ENCODE measurements around the gene EFNB2.

The EFNB2 gene

DNA sequence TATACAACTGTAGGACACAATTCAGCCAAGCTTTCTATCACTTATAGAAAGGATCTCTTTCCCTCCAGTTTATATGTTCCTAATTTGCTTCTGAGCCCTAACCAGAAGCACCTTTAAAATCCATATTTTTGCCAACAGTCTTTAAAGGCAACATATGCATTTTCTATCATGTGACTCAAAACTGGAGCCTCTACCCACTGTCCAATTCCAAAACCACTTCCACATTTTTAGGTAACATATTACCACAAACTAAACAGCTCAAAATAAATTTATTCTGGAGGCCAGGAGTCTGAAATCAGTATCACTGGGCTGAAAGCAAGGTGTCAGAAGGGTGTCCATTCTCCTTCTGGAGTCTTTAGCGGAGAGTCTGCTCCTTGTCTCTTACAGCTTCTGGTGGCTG, 15.9 kb upstream of the EFNB2 start:
- Histone ChIP-seq H3K9me3 (ENCODE audit: control insufficient read depth, insufficient read depth, low read depth, low read length) (no peaks in the 10 kb centered on the region), H3K27ac (ENCODE audit: extremely low read depth, low read depth, low read length) (no peak overlapping the region), H3K4me3 (ENCODE audit: low read depth, low read length) (no peak overlapping the region), H3K4me1 (ENCODE audit: control insufficient read depth, insufficient read depth, low read length) (no peaks in the 10 kb centered on the region), H3K36me3 (ENCODE audit: control insufficient read depth in 2 of 2, insufficient read depth in 1 of 2, low read length in 2 of 2) (peaks cover 28 to 77% of the 10 kb centered on the region in 2 experiments)
- no peak for TF ChIP-seq ZNF621 (tag by site-specific recombination; IDR thresholded peaks at IDR 0.05)
- TF ChIP-seq ZNF777 (tag by site-specific recombination; IDR thresholded peaks at IDR 0.05; ENCODE audit: borderline replicate concordance): no peak
- TF ChIP-seq ZNF549 (tag by site-specific recombination; IDR thresholded peaks at IDR 0.05): no peak
- TF ChIP-seq ZNF146 (tag by site-specific recombination; IDR thresholded peaks at IDR 0.05): no peak
- TF ChIP-seq SETDB1 (IDR thresholded peaks at IDR 0.05; ENCODE audit: insufficient read length, low read length): no peak
- no peak for TF ChIP-seq ZNF335 (tag by site-specific recombination; conservative IDR thresholded peaks at IDR 0.05)
- TF ChIP-seq ZNF354C (tag by site-specific recombination; IDR thresholded peaks at IDR 0.05; ENCODE audit: borderline replicate concordance, low read depth): no peak
- TF ChIP-seq OVOL3 (tag by site-specific recombination; IDR thresholded peaks at IDR 0.05): no peak
- no peak for TF ChIP-seq ZXDB (tag by site-specific recombination; IDR thresholded peaks at IDR 0.05)
- TF ChIP-seq ZEB2 (tag by site-specific recombination; IDR thresholded peaks at IDR 0.05): no peak
- TF ChIP-seq, protein P1, sequence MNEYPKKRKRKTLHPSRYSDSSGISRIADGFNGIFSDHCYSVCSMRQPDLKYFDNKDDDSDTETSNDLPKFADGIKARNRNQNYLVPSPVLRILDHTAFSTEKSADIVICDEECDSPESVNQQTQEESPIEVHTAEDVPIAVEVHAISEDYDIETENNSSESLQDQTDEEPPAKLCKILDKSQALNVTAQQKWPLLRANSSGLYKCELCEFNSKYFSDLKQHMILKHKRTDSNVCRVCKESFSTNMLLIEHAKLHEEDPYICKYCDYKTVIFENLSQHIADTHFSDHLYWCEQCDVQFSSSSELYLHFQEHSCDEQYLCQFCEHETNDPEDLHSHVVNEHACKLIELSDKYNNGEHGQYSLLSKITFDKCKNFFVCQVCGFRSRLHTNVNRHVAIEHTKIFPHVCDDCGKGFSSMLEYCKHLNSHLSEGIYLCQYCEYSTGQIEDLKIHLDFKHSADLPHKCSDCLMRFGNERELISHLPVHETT (tag by site-specific recombination; IDR thresholded peaks at IDR 0.05): no peak
- TF ChIP-seq ZNF629 (tag by site-specific recombination; IDR thresholded peaks at IDR 0.05): no peak
- no peak for TF ChIP-seq BCL11B (tag by site-specific recombination; IDR thresholded peaks at IDR 0.05; ENCODE audit: low read depth)
- TF ChIP-seq YY1 (tag by site-specific recombination; IDR thresholded peaks at IDR 0.05): no peak
- TF ChIP-seq, protein P2, sequence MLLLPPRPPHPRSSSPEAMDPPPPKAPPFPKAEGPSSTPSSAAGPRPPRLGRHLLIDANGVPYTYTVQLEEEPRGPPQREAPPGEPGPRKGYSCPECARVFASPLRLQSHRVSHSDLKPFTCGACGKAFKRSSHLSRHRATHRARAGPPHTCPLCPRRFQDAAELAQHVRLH (tag by site-specific recombination; IDR thresholded peaks at IDR 0.05): no peak
- TF ChIP-seq ZNF510 (tag by site-specific recombination; IDR thresholded peaks at IDR 0.05; ENCODE audit: insufficient replicate concordance): no peak
- TF ChIP-seq GLI2 (tag by site-specific recombination; IDR thresholded peaks at IDR 0.05; ENCODE audit: borderline replicate concordance, low read depth): no peak
- ChIA-PET POLR2A (no interaction called here), CTCF (no interaction called here)

DNA sequence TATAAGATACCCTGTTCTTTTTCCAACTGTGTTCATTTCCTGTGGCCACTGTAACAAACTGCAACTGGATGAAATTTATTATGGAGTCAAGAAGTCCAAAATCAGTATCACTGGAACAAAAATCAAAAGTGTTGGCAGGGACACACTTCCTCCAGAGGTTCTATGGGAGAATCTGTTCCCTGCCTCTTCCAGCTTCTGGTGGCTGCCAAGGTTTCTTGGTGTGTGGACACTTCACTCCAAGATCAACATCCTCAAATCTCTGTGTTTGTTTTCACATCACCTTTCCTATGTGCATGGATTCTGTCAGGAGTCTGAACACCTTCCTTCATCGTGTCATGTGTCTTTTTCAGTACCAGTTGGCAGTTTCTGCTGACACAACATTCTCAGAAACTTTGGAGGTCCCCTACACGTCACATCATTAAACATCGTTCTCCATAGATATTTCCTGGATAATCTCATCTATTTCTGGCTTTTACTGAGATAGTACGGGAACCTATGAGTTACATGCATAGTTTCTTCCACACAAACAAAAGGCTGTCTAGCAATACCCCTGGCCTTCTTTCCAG, 15.2 kb upstream of the EFNB2 start:
- Histone ChIP-seq H3K36me3 (ENCODE audit: control insufficient read depth in 2 of 2, insufficient read depth in 1 of 2, low read length in 2 of 2) (peaks cover 21 to 73% of the 10 kb centered on the region in 2 experiments), H3K27ac (ENCODE audit: extremely low read depth, low read depth, low read length) (no peak overlapping the region), H3K4me1 (ENCODE audit: control insufficient read depth, insufficient read depth, low read length) (no peaks in the 10 kb centered on the region), H3K4me3 (ENCODE audit: low read depth, low read length) (no peak overlapping the region), H3K9me3 (ENCODE audit: control insufficient read depth, insufficient read depth, low read depth, low read length) (no peaks in the 10 kb centered on the region)
- CTCF ChIA-PET: no interaction called here
- POLR2A ChIA-PET: no interaction called here
- no peak for TF ChIP-seq ZNF114 (tag by site-specific recombination; IDR thresholded peaks at IDR 0.05)
- no peak for TF ChIP-seq ZNF266 (tag by site-specific recombination; IDR thresholded peaks at IDR 0.05; ENCODE audit: low read depth)
- TF ChIP-seq ZNF664 (tag by site-specific recombination; IDR thresholded peaks at IDR 0.05): peak; percentile 31; the same call in 1 of the 2 replicates
- TF ChIP-seq PRDM1 (tag by site-specific recombination; IDR thresholded peaks at IDR 0.05): no peak

DNA sequence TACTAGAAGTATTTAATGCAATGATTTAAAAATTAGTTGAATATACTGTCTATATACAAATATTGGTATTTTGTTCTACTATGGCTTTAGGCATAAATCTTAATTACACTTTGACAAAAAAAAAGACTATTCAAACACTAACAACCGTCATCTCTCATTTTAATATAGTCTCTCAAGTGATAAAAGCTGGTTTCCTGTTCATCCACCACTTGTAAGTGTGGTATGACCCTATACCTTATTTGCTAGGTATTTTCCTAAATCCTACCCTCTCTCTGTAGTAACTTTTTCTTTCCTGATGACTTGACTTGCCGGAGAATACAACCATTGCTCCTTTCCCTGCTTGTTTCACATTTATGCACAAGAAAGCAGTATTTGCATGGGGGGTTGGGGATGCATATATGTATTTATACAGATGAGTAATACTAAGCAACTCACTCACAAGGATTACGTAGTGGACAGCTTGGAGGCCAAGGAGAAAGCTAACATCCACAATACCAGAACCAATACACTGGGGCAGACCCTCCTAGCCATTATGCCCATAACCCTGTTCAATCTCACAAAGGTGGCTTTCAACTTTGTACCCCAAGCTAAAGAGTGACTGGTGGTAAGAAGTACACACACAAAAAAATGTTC, 12.7 kb upstream of the EFNB2 start:
- CTCF ChIA-PET: interaction anchor here (1.0 kb wide), 1 partner anchor 12 kb away, joined by 3 read pairs; no protein-coding TSS in a partner anchor

More for the DNA sequence above, 12.7 kb upstream of the EFNB2 start:
- H3K36me3 ChIP-seq (ENCODE audit: control insufficient read depth in 2 of 2, insufficient read depth in 1 of 2, low read length in 2 of 2): peaks cover 12 to 66% of the 10 kb centered on the region in 2 experiments
- H3K9me3 ChIP-seq (ENCODE audit: control insufficient read depth, insufficient read depth, low read depth, low read length): no peaks in the 10 kb centered on the region
- H3K4me1 ChIP-seq (ENCODE audit: control insufficient read depth, insufficient read depth, low read length): no peaks in the 10 kb centered on the region
- no peak overlapping the region for H3K4me3 ChIP-seq (ENCODE audit: low read depth, low read length)
- TF ChIP-seq ZNF776 (tag by site-specific recombination; IDR thresholded peaks at IDR 0.05; ENCODE audit: borderline replicate concordance) (no peak), ZNF366 (tag by site-specific recombination; conservative IDR thresholded peaks at IDR 0.05) (no peak), ZNF391 (tag by site-specific recombination; IDR thresholded peaks at IDR 0.05; ENCODE audit: borderline replicate concordance, low read depth) (no peak), ZNF747 (tag by site-specific recombination; IDR thresholded peaks at IDR 0.05) (no peak)
- TF ChIP-seq, protein P3, sequence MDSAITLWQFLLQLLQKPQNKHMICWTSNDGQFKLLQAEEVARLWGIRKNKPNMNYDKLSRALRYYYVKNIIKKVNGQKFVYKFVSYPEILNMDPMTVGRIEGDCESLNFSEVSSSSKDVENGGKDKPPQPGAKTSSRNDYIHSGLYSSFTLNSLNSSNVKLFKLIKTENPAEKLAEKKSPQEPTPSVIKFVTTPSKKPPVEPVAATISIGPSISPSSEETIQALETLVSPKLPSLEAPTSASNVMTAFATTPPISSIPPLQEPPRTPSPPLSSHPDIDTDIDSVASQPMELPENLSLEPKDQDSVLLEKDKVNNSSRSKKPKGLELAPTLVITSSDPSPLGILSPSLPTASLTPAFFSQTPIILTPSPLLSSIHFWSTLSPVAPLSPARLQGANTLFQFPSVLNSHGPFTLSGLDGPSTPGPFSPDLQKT (IDR thresholded peaks at IDR 0.05; ENCODE audit: borderline replicate concordance, low read depth, low read length): no peak
- TF ChIP-seq, protein P4, sequence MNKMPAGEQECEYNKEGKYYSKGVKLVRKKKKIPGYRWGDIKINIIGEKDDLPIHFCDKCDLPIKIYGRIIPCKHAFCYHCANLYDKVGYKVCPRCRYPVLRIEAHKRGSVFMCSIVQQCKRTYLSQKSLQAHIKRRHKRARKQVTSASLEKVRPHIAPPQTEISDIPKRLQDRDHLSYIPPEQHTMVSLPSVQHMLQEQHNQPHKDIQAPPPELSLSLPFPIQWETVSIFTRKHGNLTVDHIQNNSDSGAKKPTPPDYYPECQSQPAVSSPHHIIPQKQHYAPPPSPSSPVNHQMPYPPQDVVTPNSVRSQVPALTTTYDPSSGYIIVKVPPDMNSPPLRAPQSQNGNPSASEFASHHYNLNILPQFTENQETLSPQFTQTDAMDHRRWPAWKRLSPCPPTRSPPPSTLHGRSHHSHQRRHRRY (tag by site-specific recombination; IDR thresholded peaks at IDR 0.05): no peak
- POLR2A ChIA-PET: no interaction called here
- no peak overlapping the region for H3K27ac ChIP-seq (ENCODE audit: extremely low read depth, low read depth, low read length)
